Ascending aorta (tissue), 2 donors: Measurements from ENCODE around the gene HSD17B7. TPM values are rescaled to one million over a fixed set of nuclear protein-coding genes. Genes with fewer than 3 reads are reported as not detected.
"Not testable (repeated sequence)": the region's sequence is repeated elsewhere in the genome, so short reads cannot be mapped to it uniquely, and the experiment has no call there.

Experiments used
- DNase-seq, 2 donors: peaks; one replicate each; pipeline ENCODE4 v3.0.0-alpha.2; 2019; ENCODE audit warnings: low spot score in 2 of 2
- H3K27ac ChIP-seq, 2 donors: fragments of 200-600 bp; sonication (generic); one replicate each; pipeline ENCODE4 v1.5.1; 2016 to 2017; ENCODE audit warnings: mild to moderate bottlenecking in 1 of 2
- H3K27me3 ChIP-seq: fragments of 200-600 bp; sonication (generic); one replicate; pipeline ENCODE4 v1.5.1; 2017
- H3K36me3 ChIP-seq, 2 donors: fragments of 200-600 bp; sonication (generic); one replicate each; pipeline ENCODE4 v1.5.1; 2016
- H3K4me1 ChIP-seq, 2 donors: fragments of 200-600 bp; sonication (generic); one replicate each; pipeline ENCODE4 v1.5.1; 2016 to 2017; ENCODE audit warnings: mild to moderate bottlenecking in 1 of 2
- H3K4me3 ChIP-seq, 2 donors: fragments of 200-600 bp; sonication (generic); one replicate each; pipeline ENCODE4 v1.5.1; 2016 to 2017; ENCODE audit warnings: mild to moderate bottlenecking in 1 of 2
- H3K9me3 ChIP-seq, 2 donors: fragments of 200-600 bp; sonication (generic); one replicate each; pipeline ENCODE4 v1.5.1; 2016
- intact Hi-C: fragments of 100-400 bp; cut with DNase I; formaldehyde crosslinking; loops from one replicate; pipeline ENCODE4 v1.15.1; 2023
- total RNA-seq: library from RNA; depleted of rRNA; stranded (reverse); fragments of >200 nt; gene quantifications from one replicate; pipeline ENCODE4 v1.1.0, GENCODE V29; 2016
- TF ChIP-seq, protein P1 (sequence below), 3 experiments: fragments of 200-600 bp in 2 of 3; fragments of 450-650 bp in 1 of 3; sonication (generic) in 2 of 3; IDR thresholded peaks; one replicate each; pipeline ENCODE4 v1.5.1; 2016 to 2019; ENCODE audit warnings: antibody characterized with exemption in 3 of 3, mild to moderate bottlenecking in 1 of 3, moderate library complexity in 1 of 3

HSD17B7 gene
- total RNA-seq, 1 donor from 2014 or later, result 6.6 TPM

- H3K27ac ChIP-seq, result no peak overlapping the region
- TF ChIP-seq, protein P1, sequence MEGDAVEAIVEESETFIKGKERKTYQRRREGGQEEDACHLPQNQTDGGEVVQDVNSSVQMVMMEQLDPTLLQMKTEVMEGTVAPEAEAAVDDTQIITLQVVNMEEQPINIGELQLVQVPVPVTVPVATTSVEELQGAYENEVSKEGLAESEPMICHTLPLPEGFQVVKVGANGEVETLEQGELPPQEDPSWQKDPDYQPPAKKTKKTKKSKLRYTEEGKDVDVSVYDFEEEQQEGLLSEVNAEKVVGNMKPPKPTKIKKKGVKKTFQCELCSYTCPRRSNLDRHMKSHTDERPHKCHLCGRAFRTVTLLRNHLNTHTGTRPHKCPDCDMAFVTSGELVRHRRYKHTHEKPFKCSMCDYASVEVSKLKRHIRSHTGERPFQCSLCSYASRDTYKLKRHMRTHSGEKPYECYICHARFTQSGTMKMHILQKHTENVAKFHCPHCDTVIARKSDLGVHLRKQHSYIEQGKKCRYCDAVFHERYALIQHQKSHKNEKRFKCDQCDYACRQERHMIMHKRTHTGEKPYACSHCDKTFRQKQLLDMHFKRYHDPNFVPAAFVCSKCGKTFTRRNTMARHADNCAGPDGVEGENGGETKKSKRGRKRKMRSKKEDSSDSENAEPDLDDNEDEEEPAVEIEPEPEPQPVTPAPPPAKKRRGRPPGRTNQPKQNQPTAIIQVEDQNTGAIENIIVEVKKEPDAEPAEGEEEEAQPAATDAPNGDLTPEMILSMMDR (IDR thresholded peaks at IDR 0.05), result no peak
- H3K27me3 ChIP-seq, result no peaks in the 10 kb centered on the region
- H3K9me3 ChIP-seq, result no peaks in the 10 kb centered on the region
- no peaks in the 10 kb centered on the region for H3K4me1 ChIP-seq
- DNase-seq, result no peak
- no peak overlapping the region for H3K4me3 ChIP-seq
- peaks cover 43 to 71% of the 10 kb centered on the region in 2 donors for H3K36me3 ChIP-seq
- intact Hi-C loops, result no loop called here
These were observed 17.8 kb upstream of the HSD17B7 start for GRCh38 chr1:162772571-162773154.

DNA sequence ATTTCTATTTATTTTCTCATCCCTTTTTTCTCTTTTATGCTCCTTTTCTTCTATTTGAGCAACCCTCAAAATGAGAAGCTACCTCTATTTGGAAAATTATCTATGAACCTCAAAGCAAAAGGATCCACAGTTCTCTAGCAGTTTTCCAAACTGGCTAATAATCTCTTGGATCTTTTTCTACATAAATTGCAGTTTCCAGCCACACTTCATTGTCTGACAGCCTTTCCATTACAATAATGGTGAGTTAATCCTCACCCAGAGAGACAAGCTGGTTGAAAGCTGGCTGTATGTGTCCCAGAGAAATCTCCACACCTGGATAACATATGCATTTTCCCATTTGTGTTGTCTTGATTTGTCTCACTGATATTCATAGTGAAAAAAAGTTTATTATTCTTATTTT lies 16.5 kb upstream of the HSD17B7 start:
- no peak overlapping the region for H3K27ac ChIP-seq
- no peaks in the 10 kb centered on the region for H3K9me3 ChIP-seq
- peaks cover 46 to 64% of the 10 kb centered on the region in 2 donors for H3K36me3 ChIP-seq
- H3K4me3 ChIP-seq, result no peak overlapping the region
- H3K27me3 ChIP-seq, result no peaks in the 10 kb centered on the region
- TF ChIP-seq, protein P1 (IDR thresholded peaks at IDR 0.05), result no peak
- intact Hi-C loops, result no loop called here
- DNase-seq, result no peak
- H3K4me1 ChIP-seq, result no peaks in the 10 kb centered on the region

- TF ChIP-seq, protein P1 (IDR thresholded peaks at IDR 0.05), result no peak
- Histone ChIP-seq H3K4me1 (no peaks in the 10 kb centered on the region), H3K36me3 (peaks cover 18 to 51% of the 10 kb centered on the region in 2 donors), H3K27me3 (no peaks in the 10 kb centered on the region), H3K4me3 (no peak overlapping the region), H3K27ac (no peak overlapping the region), H3K9me3 (no peaks in the 10 kb centered on the region)
- no peak for DNase-seq
- intact Hi-C loops, result no loop called here
These were observed 11.5 kb upstream of the HSD17B7 start for GRCh38 chr1:162779043-162779442.

DNA sequence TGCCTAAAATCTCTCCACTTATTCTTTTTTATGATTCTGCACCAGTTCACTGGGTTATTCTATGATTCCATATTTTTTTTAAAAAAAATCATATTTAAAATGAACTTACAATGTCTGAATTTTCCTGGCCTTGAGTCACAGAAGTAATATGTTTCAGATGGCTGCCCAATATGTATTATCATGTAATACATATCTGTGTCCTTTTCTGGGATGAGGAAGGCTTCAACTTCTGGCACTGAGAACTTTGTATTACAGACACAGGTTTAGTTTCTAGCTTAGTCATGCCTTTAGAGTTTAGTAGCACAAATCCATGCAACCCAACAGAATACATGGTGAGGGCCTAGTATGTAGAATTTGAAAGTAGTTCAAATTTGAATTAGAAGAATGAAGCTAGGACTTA lies 7.8 kb upstream of the HSD17B7 start:
- Histone ChIP-seq H3K27ac (no peak overlapping the region), H3K36me3 (peaks cover 12 to 31% of the 10 kb centered on the region in 2 donors), H3K4me1 (no peaks in the 10 kb centered on the region), H3K9me3 (no peaks in the 10 kb centered on the region), H3K4me3 (no peak overlapping the region), H3K27me3 (no peaks in the 10 kb centered on the region)
- DNase-seq, result no peak
- intact Hi-C loops, result no loop called here
- TF ChIP-seq, protein P1 (IDR thresholded peaks at IDR 0.05), result no peak

DNA sequence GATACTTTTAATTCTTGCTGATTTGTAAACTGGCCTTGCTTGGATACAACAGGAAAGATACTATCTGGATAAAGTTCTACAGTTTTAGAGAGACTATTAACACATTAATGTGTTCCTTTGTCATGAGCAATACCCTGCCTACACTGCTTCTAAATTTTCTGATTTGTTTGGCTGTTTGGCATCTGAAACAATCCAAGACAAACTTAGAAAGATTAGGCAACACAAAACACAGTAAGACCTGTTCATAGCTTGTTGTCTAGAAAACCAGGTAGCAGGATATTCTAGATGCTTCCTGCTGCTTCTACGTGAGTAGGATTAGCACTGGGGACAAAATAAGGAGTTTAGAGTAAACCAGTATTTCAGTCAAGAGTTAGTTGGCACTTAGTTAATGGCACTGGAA lies 5.6 kb upstream of the HSD17B7 start:
- H3K4me3 ChIP-seq, intact Hi-C loops: not testable (repeated sequence)
- H3K27ac ChIP-seq, result peak overlapping the region; percentile 31 to 48

DNA sequence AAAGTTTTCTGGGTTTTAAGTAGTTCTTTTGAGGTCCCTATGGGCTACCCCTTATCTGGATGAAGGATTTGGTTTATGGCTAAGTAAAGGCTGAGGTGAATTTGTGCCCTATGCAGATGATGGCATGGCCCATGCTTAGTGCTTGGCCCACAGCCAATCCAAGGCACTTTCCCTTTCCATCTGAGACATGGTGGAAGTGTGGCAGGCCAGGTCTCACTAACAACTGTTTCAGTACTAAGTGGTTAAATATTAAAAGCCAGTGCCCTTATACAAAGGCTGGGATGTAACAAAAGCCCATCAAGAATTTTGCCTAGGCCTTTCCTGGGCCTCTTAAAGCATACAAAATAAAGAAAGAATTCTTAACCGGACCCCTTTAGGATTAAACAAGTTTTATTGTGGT lies 1.7 kb upstream of the HSD17B7 start:
- H3K36me3 ChIP-seq, H3K27me3 ChIP-seq, H3K9me3 ChIP-seq, DNase-seq, intact Hi-C loops, H3K4me3 ChIP-seq, H3K4me1 ChIP-seq, H3K27ac ChIP-seq: not testable (repeated sequence)

More for the DNA sequence above, 5.6 kb upstream of the HSD17B7 start:
- H3K4me1 ChIP-seq, DNase-seq, H3K27me3 ChIP-seq, H3K9me3 ChIP-seq: not testable (repeated sequence)
- peaks cover 0 to 17% of the 10 kb centered on the region in 2 donors for H3K36me3 ChIP-seq

DNA sequence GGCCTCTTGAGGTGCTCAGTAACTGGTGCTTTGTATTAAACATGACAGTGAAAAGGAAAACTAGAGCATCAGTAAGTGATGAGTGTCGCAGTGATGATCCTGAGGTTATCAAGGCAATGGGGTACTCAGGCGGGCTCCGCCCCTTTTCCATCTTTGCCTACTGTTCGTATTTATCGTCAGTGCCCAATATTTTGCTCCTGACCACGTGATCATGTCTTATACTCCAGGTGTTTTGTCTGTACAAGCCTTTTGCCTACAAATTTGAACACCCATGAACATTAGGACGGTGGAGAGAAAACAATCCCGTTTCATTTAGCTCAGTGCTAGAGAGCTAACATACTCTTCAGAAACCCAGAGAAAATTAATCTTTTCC lies 469 bp downstream of the HSD17B7 start:
- peak overlapping the region; percentile 78 to 90 for H3K27ac ChIP-seq
- intact Hi-C loops, result not testable (repeated sequence)

GRCh38 chr1:162794284-162794683 lies 3.8 kb downstream of the HSD17B7 start:
- not testable (repeated sequence) for H3K4me1 ChIP-seq

More for the DNA sequence above, 469 bp downstream of the HSD17B7 start:
- not testable (repeated sequence) for H3K36me3 ChIP-seq, DNase-seq, H3K9me3 ChIP-seq, H3K4me1 ChIP-seq, H3K27me3 ChIP-seq
- H3K4me3 ChIP-seq, result peak overlapping the region; percentile 48 to 64

DNA sequence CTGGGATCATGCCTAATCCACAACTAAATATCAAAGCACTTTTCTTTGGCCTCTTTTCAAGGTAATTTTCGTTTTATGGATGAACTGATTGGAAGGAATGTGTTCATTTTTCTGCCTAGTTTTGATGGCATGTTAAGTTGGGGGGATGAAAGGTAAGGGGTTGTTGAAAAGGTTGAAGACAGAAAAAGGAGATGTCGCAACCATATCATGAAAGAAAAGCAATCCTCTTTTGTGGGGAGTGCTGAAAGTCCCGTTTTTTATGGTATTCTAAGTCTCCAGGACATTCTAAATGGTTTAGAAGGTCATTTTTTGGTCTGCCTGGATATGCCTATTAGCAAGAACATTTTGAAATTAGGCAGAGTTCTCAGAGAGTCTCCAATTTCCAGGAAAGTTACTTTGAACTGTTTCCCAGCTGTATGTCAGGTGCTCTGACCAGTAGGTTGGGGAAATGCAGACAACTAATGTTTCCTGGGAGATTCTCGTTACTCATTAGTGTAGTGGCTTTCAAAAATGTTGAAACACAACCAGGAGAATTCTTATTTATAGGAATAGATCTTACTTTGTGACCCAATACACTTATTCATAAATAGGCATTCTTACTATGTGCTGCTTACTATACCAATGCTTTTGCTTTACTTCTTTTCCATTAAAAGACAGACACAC lies 6.2 kb downstream of the HSD17B7 start:
- intact Hi-C loops, H3K27ac ChIP-seq, H3K27me3 ChIP-seq, DNase-seq, H3K9me3 ChIP-seq, H3K4me1 ChIP-seq, H3K4me3 ChIP-seq: not testable (repeated sequence)
- peaks cover 4 to 18% of the 10 kb centered on the region in 2 donors for H3K36me3 ChIP-seq

More at GRCh38 chr1:162794284-162794683, 3.8 kb downstream of the HSD17B7 start:
- H3K9me3 ChIP-seq, H3K36me3 ChIP-seq, DNase-seq, intact Hi-C loops, H3K4me3 ChIP-seq, H3K27me3 ChIP-seq, H3K27ac ChIP-seq: not testable (repeated sequence)
